ENCODE data around the gene HMG20B.

HMG20B gene

DNA sequence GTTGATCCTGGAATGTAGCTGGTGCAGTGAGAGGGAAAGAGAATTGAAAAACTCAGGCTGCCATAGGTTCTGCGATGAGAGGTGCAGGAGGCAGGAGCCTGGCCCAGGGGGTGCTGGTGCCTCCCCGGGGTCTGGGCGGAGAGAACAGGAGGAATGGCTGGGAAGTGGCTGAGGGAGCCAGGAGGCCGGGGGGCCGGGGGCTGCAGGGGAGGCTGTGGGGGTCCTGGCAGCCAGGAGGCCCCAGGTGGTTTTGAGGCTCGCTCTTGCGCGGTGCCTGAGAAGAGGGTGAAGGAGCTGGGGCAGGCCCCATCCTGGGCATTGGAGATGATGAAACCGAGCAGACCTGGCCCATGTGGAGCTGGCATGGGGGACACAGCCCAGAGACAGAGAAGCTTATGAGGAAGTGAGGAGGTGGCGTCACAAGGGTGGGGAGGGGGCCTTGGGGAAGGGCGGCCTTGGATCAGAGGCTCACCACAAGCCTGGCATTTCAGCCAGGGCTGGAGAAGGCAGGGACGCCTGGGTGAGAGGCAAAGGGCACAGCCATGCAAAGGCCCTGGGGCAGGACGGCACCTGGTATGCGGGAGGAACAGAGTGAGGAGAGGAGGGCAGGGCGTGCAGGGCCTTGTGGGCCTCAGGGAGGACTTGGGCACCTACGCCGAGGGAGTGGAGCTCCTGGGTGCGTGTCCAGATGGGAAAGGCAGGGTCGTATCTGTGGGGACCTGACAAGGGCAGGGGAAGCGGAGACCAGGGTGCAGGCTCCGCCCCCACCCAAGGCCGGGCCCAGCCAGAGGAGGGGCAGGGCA is 35.1 kb upstream of the HMG20B start:
- DNase-seq: no peak

- DNase-seq: no peak
Observed at GRCh38 chr19:3538258-3538929, 34.4 kb upstream of the HMG20B start.

- no peak for DNase-seq
Observed at GRCh38 chr19:3538965-3539755, 33.6 kb upstream of the HMG20B start, which contains the start of gene TEKTIP1. Gene TEKTIP1, plus strand, starts transcription at chr19:3539174. Its CDS starts 4 bp downstream, at chr19:3539178.

DNA sequence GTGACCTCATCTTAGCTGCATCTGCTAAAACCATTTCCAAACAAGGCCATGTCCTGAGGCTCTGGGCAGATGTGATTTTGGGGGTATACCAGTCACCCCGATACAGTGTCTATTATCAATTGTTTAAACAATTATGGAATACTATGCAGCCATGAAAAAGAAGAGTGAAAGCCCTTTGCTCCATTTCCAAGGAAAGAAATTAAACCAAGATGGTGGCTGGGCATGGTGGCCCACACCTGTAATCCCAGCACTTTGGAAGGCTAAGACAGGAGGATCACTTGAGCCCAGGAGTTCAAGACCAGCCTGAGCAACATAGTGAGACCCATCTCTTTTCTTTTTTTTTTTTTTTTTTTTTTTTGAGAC is 33.0 kb upstream of the HMG20B start:
- no peak for DNase-seq

DNA sequence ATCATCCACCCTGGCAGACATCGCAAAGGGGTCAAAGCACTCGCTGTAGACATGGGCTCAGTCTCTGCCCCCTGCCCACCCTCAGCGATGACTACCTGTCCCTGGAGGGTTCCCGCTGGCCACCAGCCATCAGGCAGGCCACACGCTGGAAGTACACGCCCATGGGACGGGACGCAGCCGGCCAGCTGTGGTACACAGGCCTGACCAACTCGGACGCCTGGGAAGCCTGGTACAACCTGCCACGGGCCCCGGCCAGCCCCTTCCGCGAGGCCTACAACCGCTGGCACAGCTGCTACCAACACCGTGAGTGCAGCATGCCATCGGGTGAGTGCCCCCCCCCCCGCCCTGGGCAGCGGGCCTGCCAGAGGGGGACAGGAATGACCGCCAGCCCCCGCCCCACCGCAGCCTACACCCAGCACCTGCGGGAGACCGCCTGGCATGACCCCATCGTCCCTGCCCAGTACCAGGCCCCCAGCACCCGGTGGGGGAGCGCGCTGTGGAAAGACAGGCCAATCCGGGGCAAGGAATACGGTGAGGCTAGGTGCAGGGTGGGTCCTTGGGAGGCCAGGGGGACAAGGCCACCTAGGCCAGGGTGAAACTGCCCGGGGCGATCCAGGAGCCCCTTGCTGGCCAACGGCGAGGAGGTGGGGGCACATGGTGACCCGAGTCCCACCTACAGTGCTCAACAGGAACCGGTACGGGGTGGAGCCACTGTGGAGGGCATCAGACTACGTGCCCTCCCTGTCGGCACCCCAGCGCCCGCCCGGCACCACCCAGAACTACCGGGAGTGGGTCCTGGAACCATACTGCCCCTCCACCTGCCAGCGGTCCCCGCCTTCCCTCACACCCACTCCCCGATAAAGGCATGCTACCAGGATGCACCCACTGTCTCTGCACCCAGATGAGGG is 29.3 kb upstream of the HMG20B start:
- DNase-seq: no peak

DNA sequence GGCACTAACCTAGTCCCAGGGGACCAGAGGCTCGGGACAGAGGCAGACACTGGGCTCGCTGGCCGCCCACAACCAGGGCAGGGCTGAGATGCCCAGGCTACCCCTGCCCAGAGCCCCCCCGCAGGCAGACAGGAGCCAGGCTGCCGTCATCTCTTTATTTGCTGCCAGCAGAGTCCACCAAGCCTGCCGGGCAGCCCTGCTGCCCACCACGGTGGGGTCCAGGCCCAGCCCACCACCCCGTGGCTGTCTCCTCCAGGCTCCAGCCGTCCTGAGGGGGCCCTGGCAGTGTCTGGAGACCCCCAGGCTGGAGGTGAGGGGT is 28.7 kb upstream of the HMG20B start:
- DNase-seq: no peak

DNA sequence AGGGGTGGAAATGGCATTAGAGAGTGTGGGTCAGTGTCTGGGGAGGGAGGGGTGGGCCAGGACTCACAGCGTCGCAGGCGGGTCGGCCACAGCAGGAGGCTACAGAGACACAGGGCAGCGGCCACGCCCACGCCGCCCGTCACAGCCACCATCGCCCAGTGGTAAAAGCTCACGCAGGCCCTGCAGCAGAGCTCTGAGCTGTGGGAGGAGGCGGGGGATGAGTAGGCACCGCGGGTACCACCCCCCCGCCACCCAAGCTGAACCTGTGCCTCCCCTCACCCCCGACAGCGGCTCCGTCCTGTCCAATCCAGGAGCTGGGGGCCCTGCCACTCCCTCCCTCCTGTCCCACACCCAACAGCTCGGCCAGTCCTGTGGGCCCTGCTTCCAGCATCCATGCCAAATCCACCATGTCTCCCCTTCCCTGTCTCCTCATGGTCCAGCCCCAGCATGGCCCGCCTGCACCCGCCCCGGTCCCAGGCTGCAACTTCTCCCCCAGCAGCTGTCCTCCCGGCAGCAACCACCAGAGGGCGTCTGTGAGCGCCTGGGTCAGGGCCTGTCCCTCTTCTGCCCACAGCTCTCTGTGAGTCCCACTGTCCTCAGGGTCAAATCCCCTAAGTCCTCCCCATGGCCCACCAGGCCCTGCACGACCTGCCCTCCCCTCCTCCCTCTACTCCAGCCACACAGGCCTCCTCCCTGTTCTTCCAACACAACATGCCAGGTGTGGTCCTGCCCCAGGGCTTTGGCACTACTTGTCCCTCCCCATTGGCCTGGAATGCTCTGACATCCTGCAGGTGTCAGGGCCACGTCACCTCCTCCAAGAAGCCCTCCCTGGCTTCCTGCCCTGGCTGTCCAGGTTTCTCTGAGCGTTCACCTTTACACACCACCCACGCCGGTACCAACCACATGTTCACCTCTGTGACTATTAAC is 27.7 kb upstream of the HMG20B start:
- peak; percentile 77 for DNase-seq

DNA sequence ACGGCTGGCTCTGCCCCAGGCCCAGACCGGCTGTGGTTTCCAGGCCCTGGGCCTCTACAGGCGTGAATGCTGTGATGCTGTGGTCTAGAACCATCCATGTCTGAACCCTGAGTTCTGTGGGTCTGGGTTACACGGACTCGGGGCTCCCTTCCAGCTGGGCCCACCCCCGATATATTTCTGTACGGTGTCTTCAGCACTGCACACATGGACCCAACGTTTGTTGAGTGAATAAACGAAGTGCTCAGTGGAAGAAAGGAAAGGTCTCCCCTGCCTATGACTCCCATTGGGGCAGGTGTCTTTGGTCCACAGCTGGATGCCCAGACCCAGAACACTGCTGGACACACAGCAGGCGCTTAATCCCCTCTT is 27.1 kb upstream of the HMG20B start:
- DNase-seq: no peak

DNA sequence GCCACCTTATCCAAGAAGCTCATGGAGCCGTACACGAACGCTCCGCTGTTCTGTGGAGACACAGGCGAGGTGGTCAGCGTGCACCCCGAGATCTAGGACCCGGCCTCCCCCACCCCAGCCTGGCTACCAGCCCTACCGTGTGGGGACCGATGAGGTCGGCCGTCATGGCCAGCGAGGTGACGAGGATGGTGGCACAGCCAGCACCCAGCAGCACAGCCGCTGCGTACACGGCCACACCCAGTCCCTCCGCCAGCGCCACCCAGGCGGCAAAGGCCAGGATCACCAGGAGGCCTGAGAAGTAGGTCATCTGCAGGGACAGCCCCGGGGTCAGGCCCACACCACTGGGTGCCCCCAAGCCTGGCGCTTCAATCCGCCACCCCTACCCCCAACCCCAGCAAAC is 26.6 kb upstream of the HMG20B start:
- no peak for DNase-seq

- DNase-seq: peak; percentile 42
Observed at GRCh38 chr19:3547301-3547731, 25.4 kb upstream of the HMG20B start.

DNA sequence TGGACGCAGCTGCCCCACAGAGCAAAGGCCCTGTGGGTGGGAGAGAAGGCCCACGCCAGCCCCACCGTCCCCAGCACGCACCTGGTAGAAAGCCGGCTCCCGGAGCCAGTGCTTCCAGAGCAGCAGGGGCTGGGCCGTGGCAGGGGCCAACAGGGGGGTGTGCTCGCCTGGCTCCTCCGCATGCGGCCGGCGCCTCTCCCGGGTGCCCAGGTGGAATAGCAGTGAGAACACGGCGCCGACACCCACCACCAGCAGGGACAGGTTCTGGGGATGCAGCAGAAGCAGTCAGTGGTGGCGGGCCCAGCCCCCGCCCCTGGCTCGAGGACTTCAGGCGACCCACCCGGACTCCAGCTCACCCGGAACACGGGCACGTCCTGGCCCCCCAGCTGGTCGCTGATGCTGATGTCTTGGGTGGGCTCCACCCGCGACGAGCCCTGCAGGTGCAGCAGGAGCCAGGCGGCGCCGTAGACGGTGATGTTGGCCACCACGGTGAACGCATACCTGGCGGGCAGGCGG is 24.9 kb upstream of the HMG20B start:
- no peak for DNase-seq

DNA sequence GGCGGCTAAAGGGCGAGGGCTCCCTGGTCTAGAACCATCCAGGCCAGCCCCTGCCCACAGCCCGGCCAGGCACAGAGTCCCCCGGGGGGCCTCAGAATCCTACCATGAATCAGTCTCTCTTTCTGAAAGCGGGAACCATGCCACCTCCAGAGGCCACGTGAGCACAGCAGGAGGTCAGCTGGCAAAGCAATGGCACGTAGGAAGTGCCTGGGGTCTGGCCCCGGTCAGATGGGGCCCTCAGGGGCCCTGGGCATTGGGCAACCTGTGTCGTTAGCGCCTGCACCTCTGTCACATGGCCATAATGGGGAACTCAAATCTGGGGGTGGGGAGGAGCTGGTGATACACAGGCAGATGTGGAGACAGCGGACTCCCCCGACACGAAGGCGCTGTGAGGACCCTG is 24.1 kb upstream of the HMG20B start:
- no peak for DNase-seq

- no peak for DNase-seq
Observed at GRCh38 chr19:3549816-3550215, 22.9 kb upstream of the HMG20B start.

DNA sequence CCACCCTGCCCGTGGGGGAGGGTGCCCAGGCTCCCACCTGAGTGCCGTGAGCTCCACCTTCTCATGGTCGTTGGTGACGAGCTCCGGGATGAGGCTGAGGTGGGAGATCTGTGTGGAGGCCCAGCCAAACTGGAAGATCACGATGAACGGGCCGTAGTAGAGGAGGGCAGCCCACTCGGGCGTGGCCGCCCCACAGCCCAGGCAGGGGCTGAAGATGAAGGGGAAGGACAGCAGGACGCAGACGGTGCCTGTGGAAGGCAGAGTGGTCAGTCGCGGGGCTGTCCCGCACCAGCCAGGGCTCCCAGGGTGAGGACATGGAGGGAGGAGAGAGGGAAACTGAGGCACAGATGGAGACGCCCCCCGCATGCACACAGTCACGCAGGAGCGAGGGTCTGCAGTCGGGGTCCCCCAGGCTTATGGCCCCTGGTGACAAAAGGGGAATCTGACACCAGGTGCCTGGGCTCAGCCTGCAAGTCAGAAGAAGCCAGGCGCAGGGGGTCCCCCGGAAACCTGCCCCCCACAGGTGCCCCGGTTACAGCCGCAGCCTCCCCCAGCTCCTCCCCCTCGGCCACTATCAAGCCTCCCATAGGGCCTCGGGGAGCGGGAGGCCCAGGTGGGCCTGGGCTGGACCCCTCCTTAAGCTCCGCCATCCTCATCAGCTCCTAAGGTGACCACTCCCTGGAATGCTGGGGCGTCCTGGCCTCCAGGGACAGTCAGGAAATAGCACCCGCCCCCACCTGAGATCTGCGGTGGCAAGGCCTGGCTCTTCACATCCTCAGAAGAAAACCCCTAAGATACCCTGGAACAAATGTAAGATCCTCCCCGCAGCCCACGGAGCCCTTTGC is 21.6 kb upstream of the HMG20B start:
- no peak for DNase-seq

- no peak for DNase-seq
Observed at GRCh38 chr19:3551792-3552095, 21.0 kb upstream of the HMG20B start.

DNA sequence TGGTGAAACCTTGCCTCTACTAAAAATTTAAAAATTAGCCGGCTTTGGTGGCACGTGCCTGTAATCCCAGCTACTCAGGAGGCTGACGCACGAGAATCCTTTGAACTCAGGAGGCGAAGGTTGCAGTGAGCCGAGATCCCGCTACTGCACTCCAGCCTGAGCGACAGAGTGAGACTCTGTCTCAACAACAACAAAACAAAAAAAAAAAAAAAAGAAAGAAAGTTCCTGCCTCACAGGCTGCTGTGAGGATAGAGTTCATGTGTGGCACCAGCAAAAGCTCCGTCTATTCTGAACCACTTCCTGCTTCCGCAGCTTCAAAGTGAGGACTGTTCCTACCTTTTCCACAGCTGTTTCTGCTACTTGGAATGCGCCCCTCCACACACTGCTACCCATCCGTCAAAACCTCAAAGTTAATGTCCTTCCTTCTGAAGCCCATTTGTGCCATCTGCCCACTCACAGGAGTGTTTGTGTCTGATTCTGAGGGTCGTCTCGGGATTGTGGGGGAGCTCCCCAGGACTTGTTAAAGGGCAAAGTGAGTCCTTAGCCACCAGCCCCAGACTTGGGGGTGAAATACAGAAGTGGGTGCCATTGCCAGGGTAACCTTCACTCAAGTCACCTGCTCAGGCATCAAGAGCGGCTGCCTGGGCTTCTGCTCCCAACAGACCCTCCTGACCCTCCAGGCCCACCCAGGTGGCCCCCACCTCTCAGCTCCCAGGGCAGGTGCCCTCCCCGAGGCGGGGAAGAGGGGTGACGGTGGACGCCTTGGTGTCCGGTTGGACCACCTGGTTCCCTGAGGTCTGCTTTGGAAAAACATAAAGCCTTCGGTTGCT is 18.3 kb upstream of the HMG20B start:
- peak; percentile 48 for DNase-seq

DNA sequence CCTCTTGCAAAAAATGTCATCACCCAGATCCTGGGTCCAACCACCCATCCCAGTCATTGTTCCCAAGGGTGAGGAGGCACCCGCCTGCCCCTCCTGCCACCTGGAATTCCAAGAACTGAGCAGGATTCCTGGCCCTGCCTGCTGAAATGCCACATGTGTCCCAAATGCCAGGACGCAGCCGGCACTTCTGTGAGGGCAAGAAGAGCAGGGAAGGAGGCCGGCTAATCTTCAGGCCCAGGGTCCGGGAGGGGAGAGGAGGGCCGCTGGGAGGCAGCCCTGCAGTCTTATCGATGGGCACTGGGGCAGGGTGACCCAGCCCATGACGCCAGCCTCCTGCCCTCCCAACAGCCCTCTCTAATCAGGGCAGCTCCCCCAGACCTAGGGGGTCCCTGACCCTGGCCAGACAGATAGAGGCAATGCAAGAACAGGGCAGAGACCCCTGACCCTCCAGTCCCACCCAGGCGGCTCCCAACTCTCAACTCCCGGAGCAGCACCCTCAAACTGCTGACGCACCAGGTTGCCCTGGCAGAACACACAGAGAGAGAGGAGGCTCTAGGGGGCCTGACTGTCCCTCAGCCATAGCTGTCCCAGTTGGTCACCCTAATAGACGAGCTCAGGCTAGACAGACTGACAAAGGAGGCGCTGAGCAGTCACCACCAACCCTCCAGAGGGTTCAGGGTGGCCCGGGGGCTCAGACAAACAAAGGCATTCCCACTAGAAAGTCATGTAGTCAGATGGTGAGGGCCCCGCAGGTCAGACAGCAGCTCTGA is 16.9 kb upstream of the HMG20B start:
- DNase-seq: no peak

GRCh38 chr19:3556423-3556977 is 16.2 kb upstream of the HMG20B start:
- DNase-seq: no peak

Data from activated CD4-positive, alpha-beta T cell treated with anti-CD3 and anti-CD28 coated beads, Interleukin-2, amount 50 U/mL, for 16 hours (primary cell).